Caki2 (cell line): ENCODE results near the gene RNF167. TPM values are rescaled to one million over a fixed set of nuclear protein-coding genes. Genes with fewer than 3 reads are reported as not detected.

Source experiments
- total RNA-seq: library from RNA; depleted of rRNA; stranded (reverse); fragments of >200 nt; shearing (Covaris generic); gene quantifications from 2 replicates; pipeline ENCODE4 v1.2.3, GENCODE V29; 2014; ENCODE audit warnings: low replicate concordance; rRNA removed

Gene RNF167
- total RNA-seq, 1 experiment from 2014 or later = 57.1 TPM

Other genes with a start within 250 kb of the RNF167 start
- gene PELP1, start 236.1 kb upstream of the RNF167 start, total RNA-seq = 16.7 and 21.1 TPM in 2 replicates
- gene ARRB2, start 229.6 kb upstream of the RNF167 start, total RNA-seq = 14.6 and 17.1 TPM in 2 replicates
- gene MED11, start 208.8 kb upstream of the RNF167 start, total RNA-seq = 21.8 and 23.9 TPM in 2 replicates
- gene ZMYND15, start 200.4 kb upstream of the RNF167 start, total RNA-seq = 0.03 and 0.09 TPM in 2 replicates
- 0.41 TPM in 1 of 2 replicates, not detected in the other for gene CXCL16, start 200.3 kb upstream of the RNF167 start, total RNA-seq
- not detected in 2 replicates for gene TM4SF5, start 168.4 kb upstream of the RNF167 start, total RNA-seq
- not detected in 2 replicates for gene VMO1, start 153.9 kb upstream of the RNF167 start, total RNA-seq
- gene GLTPD2, start 151.3 kb upstream of the RNF167 start, total RNA-seq = not detected in 2 replicates
- gene PSMB6, start 144.1 kb upstream of the RNF167 start, total RNA-seq = 205 and 277 TPM in 2 replicates
- 6.1 and 31.9 TPM in 2 replicates for gene PLD2, start 133.1 kb upstream of the RNF167 start, total RNA-seq
- gene MINK1, start 106.9 kb upstream of the RNF167 start, total RNA-seq = 25.0 and 30.1 TPM in 2 replicates
- 4.8 and 8.6 TPM in 2 replicates for gene C17orf107, start 40.7 kb upstream of the RNF167 start, total RNA-seq
- gene CHRNE, start 37.2 kb upstream of the RNF167 start, total RNA-seq = 0.09 and 0.64 TPM in 2 replicates
- gene GP1BA, start 8.0 kb upstream of the RNF167 start, total RNA-seq = not detected in 2 replicates
- gene SLC25A11, start 222 bp upstream of the RNF167 start, total RNA-seq = 80.0 and 89.3 TPM in 2 replicates
- gene PFN1, start 8.3 kb downstream of the RNF167 start, total RNA-seq = 258 and 443 TPM in 2 replicates
- 4.5 and 21.3 TPM in 2 replicates for gene ENO3, start 10.9 kb downstream of the RNF167 start, total RNA-seq
- 23.1 and 48.6 TPM in 2 replicates for gene SPAG7, start 27.5 kb downstream of the RNF167 start, total RNA-seq
- gene CAMTA2, start 47.4 kb downstream of the RNF167 start, total RNA-seq = 1.3 and 2.8 TPM in 2 replicates
- 0.72 and 3.3 TPM in 2 replicates for gene INCA1, start 57.3 kb downstream of the RNF167 start, total RNA-seq
- 14.1 and 44.0 TPM in 2 replicates for gene KIF1C, start 57.7 kb downstream of the RNF167 start, total RNA-seq
- not detected in 2 replicates for gene SLC52A1, start 95.2 kb downstream of the RNF167 start, total RNA-seq
- gene ZFP3, start 138.2 kb downstream of the RNF167 start, total RNA-seq = not detected in 2 replicates
- gene ZNF232, start 171.6 kb downstream of the RNF167 start, total RNA-seq = 18.0 and 18.5 TPM in 2 replicates
- gene USP6, start 175.8 kb downstream of the RNF167 start, total RNA-seq = not detected in 2 replicates